Vagina (tissue), 2 donors: ENCODE results near the gene SEC16A.
A peak's percentile ranks its signal among the peaks of the same experiment; 100 is the strongest.

Experiments
- POLR2A ChIP-seq, 2 donors: fragments of 450-650 bp; IDR thresholded peaks; one replicate each; pipeline ENCODE4 v1.6.1; 2017; ENCODE audit warnings: antibody characterized with exemption in 2 of 2, mild to moderate bottlenecking in 2 of 2, moderate library complexity in 2 of 2
- POLR2AphosphoS5 ChIP-seq, 2 donors: sonication (generic); formaldehyde crosslinking; IDR thresholded peaks; one replicate each; pipeline ENCODE4 v1.9.0; 2017; ENCODE audit warnings: antibody characterized with exemption in 2 of 2, mild to moderate bottlenecking in 2 of 2, low read depth in 1 of 2; ENCODE audit not compliant: insufficient read depth in 1 of 2
- TF ChIP-seq, protein P1 (sequence below), 3 experiments: fragments of 450-650 bp in 2 of 3; fragments of 200-600 bp in 1 of 3; sonication (generic) in 1 of 3; IDR thresholded peaks; one replicate each; pipeline ENCODE4 v1.5.1; 2017 to 2019; ENCODE audit warnings: antibody characterized with exemption in 3 of 3, mild to moderate bottlenecking in 2 of 3, moderate library complexity in 2 of 3

DNA sequence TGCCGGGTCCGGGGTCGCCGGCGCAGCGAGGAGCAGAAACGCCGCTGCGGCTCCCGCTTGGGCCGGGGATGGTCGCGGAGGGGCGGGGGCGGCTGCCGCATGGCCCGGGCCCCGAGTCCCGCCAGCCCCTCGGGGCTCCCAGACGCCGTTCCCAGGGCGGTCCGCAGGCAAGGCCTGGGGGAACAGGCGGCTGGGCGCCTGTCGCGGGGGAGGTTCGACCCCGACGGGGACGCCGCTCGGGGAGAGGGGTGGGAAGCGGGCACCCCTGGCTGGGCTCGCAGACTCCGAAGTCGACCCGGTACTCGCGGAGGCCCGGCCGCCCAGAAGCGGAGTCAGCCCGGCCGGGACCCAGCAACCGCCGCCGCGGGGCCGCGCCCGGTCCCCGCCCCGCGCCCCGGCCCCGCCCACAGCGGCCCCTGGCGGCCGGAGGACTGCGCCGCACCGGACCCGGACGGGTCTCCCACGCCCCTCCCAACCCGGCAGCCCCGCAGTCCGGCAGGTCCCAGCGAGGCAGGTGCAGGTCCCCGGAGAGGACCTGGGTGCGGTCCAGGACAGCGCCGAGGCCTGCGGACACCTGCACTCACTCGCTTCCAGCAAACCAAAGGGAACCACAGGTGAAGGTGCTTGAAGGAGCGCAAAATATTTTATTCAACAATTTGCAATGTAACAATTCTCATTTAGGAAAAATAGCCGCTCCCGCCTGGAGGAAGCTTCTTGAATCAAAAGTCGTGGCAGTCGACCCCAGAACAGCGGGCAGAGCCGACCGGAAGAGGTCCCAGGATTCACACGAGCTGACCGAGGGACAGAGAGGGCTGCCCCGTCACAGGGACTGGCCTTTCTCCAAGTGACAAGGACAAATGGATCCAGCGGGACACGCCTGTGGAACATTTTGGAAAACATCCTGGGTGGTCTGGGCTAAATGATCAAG is 43.1 kb downstream of the SEC16A start, which contains the start of gene INPP5E:
- TF ChIP-seq POLR2AphosphoS5 (IDR thresholded peaks at IDR 0.05; ENCODE audit: insufficient read depth in 1 of 2, low read depth in 1 of 2): peak in 1 of 2 donors; percentile 24
- TF ChIP-seq, protein P1, sequence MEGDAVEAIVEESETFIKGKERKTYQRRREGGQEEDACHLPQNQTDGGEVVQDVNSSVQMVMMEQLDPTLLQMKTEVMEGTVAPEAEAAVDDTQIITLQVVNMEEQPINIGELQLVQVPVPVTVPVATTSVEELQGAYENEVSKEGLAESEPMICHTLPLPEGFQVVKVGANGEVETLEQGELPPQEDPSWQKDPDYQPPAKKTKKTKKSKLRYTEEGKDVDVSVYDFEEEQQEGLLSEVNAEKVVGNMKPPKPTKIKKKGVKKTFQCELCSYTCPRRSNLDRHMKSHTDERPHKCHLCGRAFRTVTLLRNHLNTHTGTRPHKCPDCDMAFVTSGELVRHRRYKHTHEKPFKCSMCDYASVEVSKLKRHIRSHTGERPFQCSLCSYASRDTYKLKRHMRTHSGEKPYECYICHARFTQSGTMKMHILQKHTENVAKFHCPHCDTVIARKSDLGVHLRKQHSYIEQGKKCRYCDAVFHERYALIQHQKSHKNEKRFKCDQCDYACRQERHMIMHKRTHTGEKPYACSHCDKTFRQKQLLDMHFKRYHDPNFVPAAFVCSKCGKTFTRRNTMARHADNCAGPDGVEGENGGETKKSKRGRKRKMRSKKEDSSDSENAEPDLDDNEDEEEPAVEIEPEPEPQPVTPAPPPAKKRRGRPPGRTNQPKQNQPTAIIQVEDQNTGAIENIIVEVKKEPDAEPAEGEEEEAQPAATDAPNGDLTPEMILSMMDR (IDR thresholded peaks at IDR 0.05): peak; percentile 10 to 63 (median 46)
- no peak for TF ChIP-seq POLR2A (IDR thresholded peaks at IDR 0.05)
